ENCODE results near the gene USP33.
"Not testable (repeated sequence)": the region's sequence is repeated elsewhere in the genome, so short reads cannot be mapped to it uniquely, and the experiment has no call there.

USP33 gene

GRCh38 chr1:77673030-77673429, 86.6 kb downstream of the USP33 start:
- DNase-seq (ENCODE audit: low spot score): no peak
- FAIRE-seq: no peak

- no peak for FAIRE-seq
- DNase-seq (ENCODE audit: low spot score): no peak
Measured at GRCh38 chr1:77672374-77672773, 87.3 kb downstream of the USP33 start.

GRCh38 chr1:77671836-77672235, 87.8 kb downstream of the USP33 start:
- DNase-seq (ENCODE audit: low spot score) (no peak), FAIRE-seq (no peak)

- no peak for DNase-seq (ENCODE audit: low spot score)
- no peak for FAIRE-seq
Measured at GRCh38 chr1:77670330-77670729, 89.3 kb downstream of the USP33 start.

- no peak for FAIRE-seq
- no peak for DNase-seq (ENCODE audit: low spot score)
Measured at GRCh38 chr1:77668924-77669449, 90.7 kb downstream of the USP33 start.

- FAIRE-seq (no peak), DNase-seq (ENCODE audit: low spot score) (no peak)
Measured at GRCh38 chr1:77664939-77665516, 94.6 kb downstream of the USP33 start.

GRCh38 chr1:77661696-77662095, 98.0 kb downstream of the USP33 start:
- FAIRE-seq (no peak), DNase-seq (ENCODE audit: low spot score) (no peak)

- FAIRE-seq (no peak), DNase-seq (ENCODE audit: low spot score) (no peak)
Measured at GRCh38 chr1:77659879-77660593, 99.6 kb downstream of the USP33 start.

- no peak for FAIRE-seq
- DNase-seq (ENCODE audit: low spot score): no peak
Measured at GRCh38 chr1:77658271-77658670, 101.4 kb downstream of the USP33 start.

GRCh38 chr1:77655431-77655974, 104.1 kb downstream of the USP33 start:
- DNase-seq (ENCODE audit: low spot score): no peak
- FAIRE-seq: no peak

- no peak for FAIRE-seq
- no peak for DNase-seq (ENCODE audit: low spot score)
Measured at GRCh38 chr1:77652970-77653516, 106.6 kb downstream of the USP33 start.

GRCh38 chr1:77652268-77652667, 107.4 kb downstream of the USP33 start:
- FAIRE-seq (no peak), DNase-seq (ENCODE audit: low spot score) (no peak)

- DNase-seq (ENCODE audit: low spot score) (no peak), FAIRE-seq (no peak)
Measured at GRCh38 chr1:77649127-77649526, 110.5 kb downstream of the USP33 start.

GRCh38 chr1:77646224-77646623, 113.4 kb downstream of the USP33 start:
- FAIRE-seq; DNase-seq (ENCODE audit: low spot score): not testable (repeated sequence)
